HCT116 (cell line): ENCODE data around the gene GNAS.

Source experiments
- POLR2A ChIP-seq: IDR thresholded peaks from 2 replicates; pipeline ENCODE4 v1.7.0; 2011; ENCODE audit warnings: borderline replicate concordance; ENCODE audit not compliant: insufficient read depth, insufficient read length; ENCODE audit errors: extremely low read depth
- TF ChIP-seq, protein P1 (sequence below), 3 experiments: fragments of 200-600 bp in 1 of 3; sonication (generic) in 1 of 3; IDR thresholded peaks in 2 of 3; conservative IDR thresholded peaks in 1 of 3; 2 replicates each; pipeline ENCODE4 v1.5.1; 2012 to 2017; ENCODE audit warnings: low read depth in 2 of 3, low read length in 2 of 3, antibody characterized with exemption in 1 of 3, borderline replicate concordance in 1 of 3, control low read depth in 1 of 3, mild to moderate bottlenecking in 1 of 3, mixed read lengths in 1 of 3, mixed run types in 1 of 3, moderate library complexity in 1 of 3; ENCODE audit not compliant: insufficient read depth in 1 of 3

- TF ChIP-seq, protein P1, sequence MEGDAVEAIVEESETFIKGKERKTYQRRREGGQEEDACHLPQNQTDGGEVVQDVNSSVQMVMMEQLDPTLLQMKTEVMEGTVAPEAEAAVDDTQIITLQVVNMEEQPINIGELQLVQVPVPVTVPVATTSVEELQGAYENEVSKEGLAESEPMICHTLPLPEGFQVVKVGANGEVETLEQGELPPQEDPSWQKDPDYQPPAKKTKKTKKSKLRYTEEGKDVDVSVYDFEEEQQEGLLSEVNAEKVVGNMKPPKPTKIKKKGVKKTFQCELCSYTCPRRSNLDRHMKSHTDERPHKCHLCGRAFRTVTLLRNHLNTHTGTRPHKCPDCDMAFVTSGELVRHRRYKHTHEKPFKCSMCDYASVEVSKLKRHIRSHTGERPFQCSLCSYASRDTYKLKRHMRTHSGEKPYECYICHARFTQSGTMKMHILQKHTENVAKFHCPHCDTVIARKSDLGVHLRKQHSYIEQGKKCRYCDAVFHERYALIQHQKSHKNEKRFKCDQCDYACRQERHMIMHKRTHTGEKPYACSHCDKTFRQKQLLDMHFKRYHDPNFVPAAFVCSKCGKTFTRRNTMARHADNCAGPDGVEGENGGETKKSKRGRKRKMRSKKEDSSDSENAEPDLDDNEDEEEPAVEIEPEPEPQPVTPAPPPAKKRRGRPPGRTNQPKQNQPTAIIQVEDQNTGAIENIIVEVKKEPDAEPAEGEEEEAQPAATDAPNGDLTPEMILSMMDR (IDR thresholded peaks at IDR 0.05 in 2 of 3, conservative IDR thresholded peaks at IDR 0.05 in 1 of 3; ENCODE audit: borderline replicate concordance in 1 of 3, insufficient read depth in 1 of 3, low read depth in 2 of 3, low read length in 2 of 3), result no peak
- TF ChIP-seq POLR2A, result no peak
Observed at GRCh38 chr20:58910473-58910872, 58.0 kb downstream of the GNAS start.
